Keratinocyte (primary cell): ENCODE measurements around the gene LYPD1.
"Not testable (repeated sequence)": the region's sequence is repeated elsewhere in the genome, so short reads cannot be mapped to it uniquely, and the experiment has no call there.

Experiments used
- CTCF ChIP-seq, 3 experiments: IDR thresholded peaks in 1 of 3; conservative IDR thresholded peaks in 1 of 3; optimal IDR thresholded peaks in 1 of 3; 2 replicates in 2 of 3; 3 replicates in 1 of 3; pipeline versions ENCODE3 to v1.5.1; 2011; ENCODE audit warnings: low read length in 3 of 3, mild to moderate bottlenecking in 3 of 3, moderate library complexity in 2 of 3, control low read depth in 1 of 3, inconsistent platforms in 1 of 3; ENCODE audit not compliant: insufficient read depth in 2 of 3; ENCODE audit errors: extremely low read depth in 1 of 3
- EZH2 ChIP-seq: IDR thresholded peaks from one replicate; pipeline ENCODE4 v1.6.1; 2012; ENCODE audit warnings: inconsistent platforms, mild to moderate bottlenecking, low read length, moderate library complexity

- not testable (repeated sequence) for TF ChIP-seq CTCF (optimal IDR thresholded peaks at IDR 0.05 in 1 of 3, IDR thresholded peaks at IDR 0.05 in 1 of 3, conservative IDR thresholded peaks at IDR 0.05 in 1 of 3; ENCODE audit: extremely low read depth in 1 of 3, insufficient read depth in 2 of 3, low read length in 3 of 3); EZH2
Measured at GRCh38 chr2:132698347-132698746, 28.3 kb upstream of the LYPD1 start.
